Upper lobe of right lung (tissue), 1 donor: Measurements from ENCODE around the gene MTARC1. TPM values are rescaled to one million over a fixed set of nuclear protein-coding genes. Genes with fewer than 3 reads are reported as not detected.

ENCODE experiments used
- ATAC-seq: fragments of 200-7000 bp; cut with Tn5 transposase; one replicate; pipeline ENCODE4 v1.9.1; 2020; ENCODE audit warnings: mild to moderate bottlenecking, moderate library complexity
- DNase-seq: peaks from one replicate; pipeline ENCODE4 v3.0.0-alpha.2; 2020
- H3K27ac ChIP-seq: fragments of 200-600 bp; one replicate; pipeline ENCODE4 v1.8.0; 2022
- H3K27me3 ChIP-seq: fragments of 200-600 bp; one replicate; pipeline ENCODE4 v1.8.0; 2022; ENCODE audit warnings: mild to moderate bottlenecking
- H3K36me3 ChIP-seq: fragments of 200-600 bp; one replicate; pipeline ENCODE4 v1.8.0; 2022
- H3K4me1 ChIP-seq: fragments of 200-600 bp; one replicate; pipeline ENCODE4 v1.8.0; 2022
- H3K4me3 ChIP-seq: fragments of 200-600 bp; one replicate; pipeline ENCODE4 v1.8.0; 2022; ENCODE audit warnings: mild to moderate bottlenecking
- H3K9me3 ChIP-seq: fragments of 200-600 bp; one replicate; pipeline ENCODE4 v1.8.0; 2022
- intact Hi-C: fragments of 100-400 bp; cut with DNase I; formaldehyde crosslinking; loops from one replicate; pipeline ENCODE4 v1.11.0; 2022
- total RNA-seq: library from RNA; stranded (reverse); fragmentation: NEBNext Ultra II Directional; extraction: Animal tissue kit (Norgen Biotek cat#: 25700); gene quantifications from one replicate; pipeline ENCODE4 v1.2.1, GENCODE V29; 2021
- TF ChIP-seq, protein P1 (sequence below): fragments of 200-600 bp; IDR thresholded peaks from one replicate; pipeline ENCODE4 v1.8.0; 2022; ENCODE audit warnings: antibody characterized with exemption
- donor health status: DM: no; HTN: yes; CAD: no; lungs with severe emphysema.

Gene MTARC1
- total RNA-seq, 1 donor from 2014 or later: 25.2 TPM

DNA sequence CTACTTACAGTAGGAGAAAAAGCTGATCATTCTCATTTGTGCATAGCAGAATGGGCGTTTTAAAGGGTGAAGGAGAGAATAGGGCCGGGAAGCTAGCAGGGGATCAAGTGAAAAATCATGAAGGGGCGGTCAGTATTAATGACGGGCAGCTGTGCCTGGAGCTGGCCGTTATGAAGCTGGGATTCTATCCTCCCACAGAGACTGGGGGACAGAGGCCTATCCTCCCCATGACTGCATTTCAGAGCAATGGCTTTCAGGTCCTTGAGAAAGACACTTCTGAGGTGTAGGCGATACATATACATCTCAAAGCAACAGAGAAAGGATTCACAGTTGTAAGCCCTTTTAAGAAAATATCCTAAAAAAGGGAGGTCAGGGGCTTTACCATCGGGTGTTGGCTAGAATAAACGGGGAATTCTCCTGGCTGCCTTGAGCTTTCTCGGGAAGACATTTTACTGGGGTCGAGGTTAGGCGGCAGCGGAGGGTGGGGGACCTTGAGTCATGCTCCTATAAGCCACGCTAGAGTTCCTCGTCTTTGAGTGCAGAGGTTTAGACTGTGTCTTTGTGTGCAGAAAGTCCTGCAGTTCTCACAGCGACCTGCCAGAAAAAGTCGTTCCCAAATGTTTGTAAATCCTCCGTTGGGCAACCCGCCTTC is 39.1 kb upstream of the MTARC1 start:
- DNase-seq (no peak), ATAC-seq (no peak)
- intact Hi-C loops: no loop called here
- H3K27ac ChIP-seq: peak overlapping the region; percentile 87
- H3K9me3 ChIP-seq: no peaks in the 10 kb centered on the region
- H3K36me3 ChIP-seq: no peaks in the 10 kb centered on the region
- H3K4me1 ChIP-seq: peaks cover 18% of the 10 kb centered on the region
- no peaks in the 10 kb centered on the region for H3K27me3 ChIP-seq
- peak overlapping the region; percentile 73 for H3K4me3 ChIP-seq
- TF ChIP-seq, protein P1, sequence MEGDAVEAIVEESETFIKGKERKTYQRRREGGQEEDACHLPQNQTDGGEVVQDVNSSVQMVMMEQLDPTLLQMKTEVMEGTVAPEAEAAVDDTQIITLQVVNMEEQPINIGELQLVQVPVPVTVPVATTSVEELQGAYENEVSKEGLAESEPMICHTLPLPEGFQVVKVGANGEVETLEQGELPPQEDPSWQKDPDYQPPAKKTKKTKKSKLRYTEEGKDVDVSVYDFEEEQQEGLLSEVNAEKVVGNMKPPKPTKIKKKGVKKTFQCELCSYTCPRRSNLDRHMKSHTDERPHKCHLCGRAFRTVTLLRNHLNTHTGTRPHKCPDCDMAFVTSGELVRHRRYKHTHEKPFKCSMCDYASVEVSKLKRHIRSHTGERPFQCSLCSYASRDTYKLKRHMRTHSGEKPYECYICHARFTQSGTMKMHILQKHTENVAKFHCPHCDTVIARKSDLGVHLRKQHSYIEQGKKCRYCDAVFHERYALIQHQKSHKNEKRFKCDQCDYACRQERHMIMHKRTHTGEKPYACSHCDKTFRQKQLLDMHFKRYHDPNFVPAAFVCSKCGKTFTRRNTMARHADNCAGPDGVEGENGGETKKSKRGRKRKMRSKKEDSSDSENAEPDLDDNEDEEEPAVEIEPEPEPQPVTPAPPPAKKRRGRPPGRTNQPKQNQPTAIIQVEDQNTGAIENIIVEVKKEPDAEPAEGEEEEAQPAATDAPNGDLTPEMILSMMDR: no peak

DNA sequence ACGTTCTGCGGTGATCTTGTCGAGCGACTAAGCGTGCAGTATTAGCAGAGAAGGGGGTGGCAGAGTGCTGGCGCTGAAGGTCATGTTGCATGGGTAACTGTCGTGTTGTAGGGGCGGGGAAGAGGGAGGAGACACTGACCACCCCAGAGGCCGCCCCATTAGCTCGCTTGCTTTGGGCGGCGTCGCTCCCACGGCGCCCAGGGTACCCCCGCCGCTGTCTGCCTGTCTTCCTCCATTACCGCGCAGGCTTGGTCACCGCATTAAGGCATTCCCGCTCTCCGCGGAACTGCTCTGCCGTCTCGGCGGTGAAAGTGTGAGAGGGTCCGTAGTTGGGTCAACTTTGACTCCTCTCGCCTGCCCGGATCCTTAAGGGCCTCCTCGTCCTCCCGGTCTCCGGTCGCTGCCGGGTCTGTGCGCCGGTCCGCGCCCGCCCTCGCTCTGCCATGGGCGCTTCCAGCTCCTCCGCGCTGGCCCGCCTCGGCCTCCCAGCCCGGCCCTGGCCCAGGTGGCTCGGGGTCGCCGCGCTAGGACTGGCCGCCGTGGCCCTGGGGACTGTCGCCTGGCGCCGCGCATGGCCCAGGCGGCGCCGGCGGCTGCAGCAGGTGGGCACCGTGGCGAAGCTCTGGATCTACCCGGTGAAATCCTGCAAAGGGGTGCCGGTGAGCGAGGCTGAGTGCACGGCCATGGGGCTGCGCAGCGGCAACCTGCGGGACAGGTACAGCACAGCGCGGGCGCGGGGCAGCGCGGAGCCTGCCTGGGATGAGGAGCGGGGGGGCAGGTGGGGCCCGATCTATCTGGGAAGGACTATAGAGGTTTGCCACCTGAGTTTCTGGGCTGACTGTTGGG is 38.4 kb upstream of the MTARC1 start, which contains the start of gene MTARC2:
Gene MTARC2 (plus strand): TSS at position 234 of the 846 bp plus-strand sequence. CDS start 210 bp downstream, at position 444.
- intact Hi-C loops: no loop called here
- H3K9me3 ChIP-seq: no peaks in the 10 kb centered on the region
- H3K36me3 ChIP-seq: no peaks in the 10 kb centered on the region
- peak; percentile 95 for ATAC-seq
- peak within 1 kb of the TSS; percentile 73 for H3K4me3 ChIP-seq
- TF ChIP-seq, protein P1: no peak
- DNase-seq: peak; percentile 90
- no peaks in the 10 kb centered on the region for H3K27me3 ChIP-seq
- peaks cover 18% of the 10 kb centered on the region for H3K4me1 ChIP-seq
- H3K27ac ChIP-seq: peak within 1 kb of the TSS; percentile 87

DNA sequence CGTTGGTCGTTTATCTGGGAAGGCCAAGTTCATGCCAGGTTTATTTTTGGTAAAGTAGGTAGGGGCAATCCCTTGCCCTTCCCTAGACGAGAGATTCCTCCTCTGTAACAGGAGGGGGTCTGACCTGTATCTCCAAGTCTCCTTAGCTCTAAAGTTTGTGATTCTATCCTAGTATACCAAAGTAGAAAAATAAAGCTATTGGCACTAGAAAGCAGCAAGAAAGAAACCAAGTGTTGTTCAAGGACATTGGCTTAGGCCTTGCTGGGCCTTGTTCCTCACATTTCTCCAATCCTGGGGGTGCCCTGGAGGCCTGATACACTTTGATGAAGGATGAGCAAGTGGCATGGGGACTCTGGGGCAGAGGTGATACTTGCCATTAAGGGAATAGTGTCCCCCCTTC is 37.8 kb upstream of the MTARC1 start:
- TF ChIP-seq, protein P1: no peak
- Histone ChIP-seq H3K27ac (peak overlapping the region; percentile 87), H3K36me3 (no peaks in the 10 kb centered on the region), H3K4me3 (peak overlapping the region; percentile 73), H3K4me1 (peaks cover 18% of the 10 kb centered on the region), H3K27me3 (no peaks in the 10 kb centered on the region), H3K9me3 (no peaks in the 10 kb centered on the region)
- intact Hi-C loops: no loop called here
- ATAC-seq (no peak), DNase-seq (no peak)

DNA sequence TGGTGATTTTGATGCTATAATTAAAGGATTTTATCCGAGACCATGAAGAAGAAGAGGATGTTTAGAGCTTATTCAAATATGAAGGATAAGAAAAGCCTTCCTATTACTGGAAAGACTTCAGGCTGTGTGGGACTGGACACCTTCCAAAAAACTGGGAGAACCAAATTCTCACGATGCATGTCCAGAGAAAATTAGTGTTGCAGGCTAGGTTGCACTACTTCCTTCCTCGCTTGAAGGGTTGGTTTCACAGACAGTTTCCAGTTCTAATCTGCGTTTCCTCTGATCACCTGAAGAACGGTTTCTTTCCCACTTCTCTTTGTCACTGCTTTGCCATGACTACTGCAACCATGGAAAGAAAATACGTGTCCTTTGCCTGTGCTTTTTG is 36.6 kb upstream of the MTARC1 start:
- DNase-seq (no peak), ATAC-seq (no peak)
- H3K27ac ChIP-seq: peak overlapping the region; percentile 87
- H3K9me3 ChIP-seq: no peaks in the 10 kb centered on the region
- peak overlapping the region; percentile 73 for H3K4me3 ChIP-seq
- intact Hi-C loops: no loop called here
- TF ChIP-seq, protein P1: no peak
- peaks cover 6% of the 10 kb centered on the region for H3K36me3 ChIP-seq
- H3K4me1 ChIP-seq: peaks cover 18% of the 10 kb centered on the region
- no peaks in the 10 kb centered on the region for H3K27me3 ChIP-seq

DNA sequence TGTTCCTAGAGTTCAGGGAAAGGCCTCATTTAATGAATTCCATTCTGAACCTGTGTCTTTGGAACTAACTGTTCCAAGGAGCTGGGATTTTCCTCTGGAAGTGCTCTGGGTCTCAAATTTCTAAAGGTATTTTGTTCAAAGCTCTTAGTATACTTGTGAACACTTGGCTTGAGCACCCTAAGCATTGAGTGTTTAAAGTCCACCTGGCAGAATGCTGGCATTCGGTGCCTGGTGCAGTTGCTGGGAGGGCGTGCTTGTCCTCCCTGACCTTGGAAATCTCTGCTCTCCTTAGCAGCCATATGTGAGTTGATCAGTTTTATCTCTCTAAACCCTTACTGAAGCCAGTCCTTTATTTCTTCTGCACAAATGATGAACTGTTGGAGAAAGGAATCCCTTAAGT is 35.6 kb upstream of the MTARC1 start:
- Histone ChIP-seq H3K27ac (peak overlapping the region; percentile 33), H3K27me3 (no peaks in the 10 kb centered on the region), H3K4me1 (peaks cover 18% of the 10 kb centered on the region), H3K4me3 (peak overlapping the region; percentile 73), H3K36me3 (peaks cover 15% of the 10 kb centered on the region), H3K9me3 (no peaks in the 10 kb centered on the region)
- DNase-seq: no peak
- peak; percentile 51 for ATAC-seq
- intact Hi-C loops: no loop called here
- TF ChIP-seq, protein P1: no peak
